HG03565 (cell line): ENCODE measurements around the gene COL20A1.

Source experiments
- ATAC-seq: cut with Tn5 transposase; IDR thresholded peaks from one replicate; pipeline ENCODE4 v1.9.1; 2021; ENCODE audit warnings: mild to moderate bottlenecking, moderate library complexity; ENCODE audit not compliant: unreplicated experiment

The COL20A1 gene

DNA sequence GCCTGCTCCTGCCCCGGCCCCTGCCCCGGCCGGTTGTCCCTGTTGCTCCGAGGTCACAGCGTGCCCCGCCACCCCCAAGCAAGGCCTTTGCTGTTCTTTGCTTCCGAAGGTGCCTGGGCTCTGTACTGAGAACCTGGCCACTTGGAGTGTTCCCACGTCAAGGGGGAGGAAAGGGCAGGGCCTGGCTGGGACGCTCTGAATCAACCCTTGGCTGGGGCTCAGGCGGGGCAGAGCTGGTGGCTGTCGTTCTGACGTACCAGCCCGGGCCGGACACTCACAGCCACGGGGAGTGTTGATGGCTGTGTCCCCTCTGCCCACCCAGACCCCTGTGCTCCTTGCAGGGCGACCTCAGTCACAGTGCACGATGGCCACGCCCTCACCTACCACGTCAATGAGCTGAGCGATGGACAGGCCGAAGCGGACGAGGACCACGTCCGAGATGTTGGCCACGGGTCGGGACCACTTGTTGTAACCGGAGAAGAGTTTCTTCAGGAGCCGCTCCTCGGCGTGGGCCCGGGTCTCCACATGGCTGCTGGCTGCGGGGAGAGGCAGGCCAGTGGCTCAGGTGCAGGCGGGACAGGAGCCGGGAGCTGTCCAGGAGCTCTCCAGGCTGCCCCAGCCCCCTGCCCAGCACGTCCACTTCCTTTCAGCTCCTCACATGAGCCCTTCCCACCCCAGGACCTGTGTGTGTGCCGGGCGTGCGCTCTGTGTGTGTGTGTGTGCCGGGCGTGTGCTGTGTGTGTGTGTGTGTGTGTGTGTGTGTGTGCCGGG is 66.4 kb downstream of the COL20A1 start:
- no peak for ATAC-seq

DNA sequence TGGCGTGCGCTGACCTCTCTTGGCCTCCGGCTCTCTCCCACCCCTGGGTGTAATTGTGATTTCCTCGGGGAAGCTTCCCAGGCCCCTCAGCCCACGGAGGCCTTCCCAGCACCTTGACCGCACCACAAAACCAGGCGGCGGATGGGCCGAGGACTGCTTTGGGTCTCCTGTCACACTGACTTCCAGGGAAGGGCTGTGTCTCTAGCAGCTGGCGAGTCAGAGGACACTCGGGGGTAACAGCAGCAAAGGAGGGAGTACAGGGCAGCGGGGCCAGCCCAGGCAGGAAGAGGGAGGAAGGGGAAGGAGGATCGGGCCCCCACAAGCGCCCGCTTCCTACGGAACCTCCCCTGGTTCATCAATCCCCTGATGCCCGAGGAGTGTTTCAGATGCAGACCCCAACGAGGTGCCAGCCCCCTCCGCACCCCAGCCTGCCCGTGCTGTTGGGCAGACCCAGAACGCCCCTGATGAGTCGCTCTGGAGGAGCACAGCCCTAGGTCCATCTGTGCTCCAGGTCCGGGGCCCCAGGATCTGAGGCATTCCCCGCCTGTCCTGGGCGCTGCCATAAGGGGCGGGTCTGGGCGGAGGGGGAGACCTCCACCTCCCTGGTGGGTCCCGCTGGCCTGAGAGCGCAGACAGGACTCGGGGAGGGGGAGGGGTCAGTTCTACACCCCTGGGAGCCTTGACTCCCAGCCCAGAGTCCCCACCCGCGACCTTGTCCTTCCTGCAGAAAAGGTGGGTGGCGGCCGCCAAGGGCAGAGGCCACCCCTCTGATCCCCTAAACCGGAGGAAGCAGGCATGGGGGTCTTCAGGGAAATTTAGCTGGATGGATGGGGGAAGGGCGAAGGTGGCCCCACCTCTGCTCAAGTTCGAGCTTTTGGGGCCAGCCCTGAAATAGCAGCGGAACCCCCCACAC is 67.2 kb downstream of the COL20A1 start:
- no peak for ATAC-seq

DNA sequence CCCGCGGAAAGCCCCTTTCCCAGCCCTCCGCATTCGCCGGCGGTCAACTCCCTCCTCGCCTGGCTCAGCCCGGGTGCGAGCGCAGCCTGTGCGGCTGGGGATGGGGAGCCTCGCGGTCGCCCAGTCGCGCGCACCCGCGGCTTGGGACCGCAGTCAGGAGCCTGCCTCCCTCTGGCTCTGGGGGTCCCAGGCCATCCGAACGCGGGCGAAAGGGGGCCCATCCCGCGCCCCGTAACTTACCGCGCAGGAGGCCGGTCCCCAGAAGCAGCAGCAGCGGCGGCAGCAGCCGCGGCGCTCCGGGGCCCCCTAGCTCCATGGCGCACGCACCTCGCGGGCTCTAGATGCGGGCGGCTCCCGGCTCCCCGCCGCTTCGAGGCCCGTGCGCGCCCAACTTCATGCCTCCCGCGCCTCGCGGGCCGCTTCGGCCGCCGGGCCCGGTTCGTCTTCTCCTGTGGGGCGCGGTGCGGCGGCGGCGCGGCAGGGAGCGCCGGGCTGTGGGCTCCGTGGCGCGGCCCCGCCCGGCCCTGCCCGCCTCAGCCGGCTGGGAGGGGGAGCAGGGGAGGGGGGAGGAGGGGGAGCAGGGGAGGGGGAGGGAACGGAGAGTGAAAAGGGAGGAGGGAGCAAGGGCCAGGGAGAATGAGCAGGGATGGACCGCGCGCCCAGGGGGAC is 68.0 kb downstream of the COL20A1 start, which contains the start of gene CHRNA4:
TSS of gene CHRNA4 (minus strand) at position 500 of the 669 bp plus-strand sequence. CDS start at position 316, 184 bp downstream.
- no peak for ATAC-seq

DNA sequence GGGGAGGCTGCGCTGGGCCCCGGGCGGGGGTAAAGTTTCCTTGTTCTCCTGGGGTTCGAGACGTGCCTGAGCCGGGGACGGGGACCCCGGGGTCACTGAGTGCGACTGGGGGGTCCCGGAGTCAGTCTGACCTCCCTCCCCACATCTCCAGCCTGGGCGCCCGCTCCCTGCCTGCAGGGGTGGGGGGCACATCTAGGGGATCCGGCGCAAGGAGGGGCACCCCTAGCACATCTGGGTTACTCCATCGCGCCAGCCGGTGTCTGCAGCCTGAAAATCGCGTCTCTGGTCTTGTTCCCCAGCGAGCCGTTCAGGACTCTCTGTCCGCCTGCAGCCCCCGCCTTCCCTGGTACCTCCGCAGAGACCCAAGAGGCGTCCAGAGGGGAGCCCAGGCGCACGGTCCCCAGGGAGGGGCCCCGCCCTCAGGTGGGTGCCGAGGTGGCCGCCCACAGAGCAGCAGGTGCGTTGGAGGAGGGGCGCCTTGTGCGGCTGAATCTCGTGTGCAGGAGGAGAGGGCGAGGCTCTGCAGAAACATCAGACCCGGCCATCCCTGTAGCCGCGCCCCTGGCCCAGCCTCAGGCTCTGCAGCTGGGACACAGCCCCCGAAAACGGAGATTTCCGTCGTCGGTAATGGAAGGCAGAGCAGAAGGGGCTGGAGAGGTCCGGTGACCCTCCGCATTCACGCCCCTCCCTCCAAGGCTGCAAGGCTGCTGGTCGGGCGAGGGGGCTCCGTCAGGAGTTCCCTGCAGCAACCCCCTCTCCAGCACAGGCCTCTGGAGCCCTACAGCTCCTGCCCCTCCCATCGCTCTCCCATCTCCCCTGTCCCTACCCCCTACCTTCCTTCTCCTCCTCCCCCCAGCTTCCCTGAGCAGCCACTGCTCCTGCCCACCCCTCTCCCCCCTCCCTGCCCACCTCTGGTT is 68.8 kb downstream of the COL20A1 start:
- ATAC-seq = no peak

DNA sequence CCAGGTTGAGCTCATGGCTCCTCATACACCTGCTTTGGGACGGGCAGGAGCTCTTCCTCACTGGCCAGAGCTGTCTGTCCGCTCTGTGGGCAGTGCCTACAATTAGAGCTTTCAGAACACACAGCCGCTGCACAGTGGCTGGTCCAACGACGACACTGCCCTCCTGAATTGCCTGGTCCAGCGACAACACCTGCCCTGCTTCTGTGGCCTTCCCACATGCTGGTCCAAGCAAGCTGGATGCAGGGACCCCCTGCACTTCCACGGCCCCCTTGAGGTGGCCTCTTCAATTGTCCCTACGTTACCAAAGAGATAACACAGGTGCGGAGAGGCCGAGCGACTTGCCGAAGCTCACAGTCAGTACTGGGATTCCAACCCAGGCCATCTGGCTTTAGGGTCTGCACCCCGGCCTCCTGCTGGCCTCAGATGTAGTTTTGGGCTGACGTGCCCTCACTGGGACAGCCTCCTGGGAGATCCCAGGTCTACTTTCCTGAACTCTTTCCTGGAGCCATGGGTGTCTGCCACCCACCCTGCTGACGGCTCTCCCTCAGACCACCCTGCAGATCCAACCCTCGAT is 69.5 kb downstream of the COL20A1 start:
- ATAC-seq = no peak

DNA sequence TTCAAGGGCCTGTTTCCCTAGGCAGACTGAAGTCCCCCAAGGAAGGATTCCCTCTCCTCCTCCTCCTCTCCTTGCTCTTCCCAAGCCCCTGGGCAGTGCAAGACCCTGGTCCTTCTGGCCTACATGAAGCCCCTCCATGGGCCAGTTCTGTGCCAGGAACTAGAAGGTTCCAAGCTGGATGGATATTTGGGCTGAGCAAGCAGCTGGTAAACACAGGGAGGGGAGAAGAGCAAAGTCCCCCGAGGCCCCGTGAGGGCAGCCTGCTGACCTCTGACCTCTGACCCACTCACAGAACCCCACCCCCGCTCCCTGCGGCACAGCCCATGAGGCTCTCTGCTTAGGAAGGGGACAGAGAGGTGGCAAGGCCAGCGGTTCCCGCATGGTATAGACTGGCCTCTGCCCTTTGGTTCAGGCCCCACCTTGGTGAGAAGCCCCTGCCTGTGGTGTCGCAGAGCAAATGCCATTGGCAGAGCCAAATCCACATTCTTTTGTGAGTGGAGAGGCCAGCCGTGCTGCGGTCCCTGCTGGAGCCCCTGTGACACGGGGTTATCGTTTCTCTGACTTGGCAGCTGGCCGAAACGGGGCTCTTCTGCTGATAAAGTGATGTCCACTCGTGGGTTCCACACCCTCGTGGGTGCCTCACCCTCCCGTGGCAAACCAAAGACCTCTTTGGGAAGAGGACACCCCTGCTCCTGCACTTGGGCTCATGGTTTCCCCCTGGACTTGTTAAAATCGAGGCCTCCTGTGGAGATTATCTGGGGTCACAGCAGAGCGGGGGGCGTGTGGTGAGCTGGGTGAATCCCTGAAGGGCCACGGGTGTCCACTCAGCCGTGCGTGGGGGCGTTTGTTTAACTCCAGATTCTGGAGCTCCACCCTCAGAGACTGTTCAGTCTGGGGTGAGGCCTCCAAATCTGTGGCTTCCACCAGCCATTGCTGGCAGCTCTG is 70.3 kb downstream of the COL20A1 start:
- ATAC-seq = no peak

DNA sequence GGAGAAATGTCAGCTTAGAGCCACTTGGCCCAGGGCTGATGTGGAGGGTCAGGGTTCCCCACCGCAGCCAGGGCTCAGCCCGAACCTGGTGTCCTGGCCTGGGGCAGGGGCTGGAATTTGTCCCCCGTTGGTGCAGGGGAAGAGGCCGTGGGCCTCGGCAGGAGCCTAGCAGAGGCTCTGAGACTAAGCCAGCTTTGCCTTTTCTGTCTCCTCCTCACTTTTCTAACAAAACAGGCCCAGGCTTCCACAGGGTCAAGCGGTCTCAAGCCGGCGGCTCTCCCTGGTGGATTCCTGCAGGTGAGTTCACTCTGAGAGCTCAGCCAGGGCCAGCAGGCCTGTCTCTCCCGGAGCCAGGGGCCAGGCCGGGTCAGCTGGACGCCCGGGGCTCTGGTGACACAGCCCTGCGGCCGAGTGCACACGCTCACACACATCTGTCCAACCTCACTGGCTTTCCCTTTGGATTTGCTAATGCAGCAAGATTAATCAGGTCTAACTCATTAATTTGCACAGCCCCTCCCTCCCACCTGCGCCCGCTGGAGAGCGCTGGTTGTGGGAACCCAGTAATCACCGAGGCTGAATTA is 71.1 kb downstream of the COL20A1 start:
- no peak for ATAC-seq

DNA sequence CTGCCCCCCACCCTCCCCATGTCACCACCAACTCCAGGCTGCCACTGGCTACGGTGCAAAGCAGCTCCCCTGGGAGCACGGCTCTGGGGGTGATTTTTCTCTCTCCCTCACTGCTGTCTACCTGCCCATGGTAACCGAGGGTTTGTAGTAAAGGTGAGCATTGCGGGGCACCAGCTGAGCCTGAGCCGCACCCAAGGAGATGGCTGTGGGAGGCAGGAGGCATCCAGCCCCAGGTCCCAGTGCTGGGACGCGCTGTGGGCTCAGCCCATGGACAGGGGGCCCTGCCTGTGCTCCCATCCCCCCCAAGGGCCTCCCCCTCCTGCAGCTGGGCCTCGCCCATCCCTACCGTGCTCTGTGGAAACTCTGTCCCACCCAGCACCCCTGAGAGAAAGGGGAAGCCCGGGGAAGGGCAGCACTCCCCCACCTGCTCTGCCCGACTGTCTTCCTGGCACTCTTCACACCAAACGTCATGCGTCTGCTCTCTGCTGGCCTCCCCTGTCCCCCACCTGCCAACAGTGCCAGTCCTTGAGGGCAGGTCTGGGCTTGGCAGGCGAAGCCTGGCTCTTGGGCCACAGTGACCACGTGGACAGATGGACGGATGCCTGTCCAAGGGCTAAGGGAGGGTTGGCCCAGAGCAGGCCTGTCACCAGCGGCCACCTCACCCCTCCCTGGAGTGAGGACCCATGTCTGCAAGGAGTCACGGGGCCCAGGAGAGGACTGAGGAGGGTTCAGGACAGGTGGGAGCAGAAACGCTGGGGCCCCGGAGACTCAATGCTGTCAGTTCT is 72.0 kb downstream of the COL20A1 start:
- no peak for ATAC-seq

DNA sequence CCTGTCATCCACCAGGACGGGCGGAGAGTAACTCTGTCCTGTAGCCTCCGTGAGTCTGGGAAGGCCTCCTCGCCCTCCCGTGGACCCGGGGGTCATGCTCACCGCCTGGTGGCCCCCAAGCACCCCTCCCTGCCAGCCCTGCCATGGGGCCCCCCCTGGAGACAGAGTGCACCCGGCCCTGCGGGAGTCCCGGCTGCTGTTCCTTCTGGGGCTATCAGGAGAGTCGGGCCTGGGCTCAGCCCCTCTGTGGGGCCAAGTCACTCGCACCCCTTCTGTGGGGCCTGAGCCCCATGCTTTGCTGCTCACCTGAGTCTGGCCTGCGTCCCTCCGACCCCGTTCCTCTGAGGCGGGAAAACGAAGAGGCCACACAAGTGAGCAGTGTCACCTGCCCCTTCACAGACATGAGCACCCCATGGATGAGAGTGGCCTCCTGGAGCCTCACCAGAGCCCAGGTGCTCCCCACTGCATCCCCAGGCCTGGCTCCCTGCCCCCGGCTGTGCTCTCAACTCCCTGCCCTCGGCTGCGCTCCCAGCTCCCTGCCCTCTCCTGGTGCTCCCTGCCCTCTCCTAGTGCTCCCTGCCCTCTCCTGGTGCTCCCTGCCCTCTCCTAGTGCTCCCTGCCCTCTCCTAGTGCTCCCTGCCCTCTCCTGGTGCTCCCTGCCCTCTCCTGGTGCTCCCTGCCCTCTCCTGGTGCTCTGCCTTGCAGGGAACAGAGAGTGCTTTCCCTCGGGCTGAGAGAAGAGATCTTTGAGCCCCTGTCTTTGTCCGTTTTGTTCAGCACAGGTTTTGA is 72.8 kb downstream of the COL20A1 start:
- no peak for ATAC-seq

DNA sequence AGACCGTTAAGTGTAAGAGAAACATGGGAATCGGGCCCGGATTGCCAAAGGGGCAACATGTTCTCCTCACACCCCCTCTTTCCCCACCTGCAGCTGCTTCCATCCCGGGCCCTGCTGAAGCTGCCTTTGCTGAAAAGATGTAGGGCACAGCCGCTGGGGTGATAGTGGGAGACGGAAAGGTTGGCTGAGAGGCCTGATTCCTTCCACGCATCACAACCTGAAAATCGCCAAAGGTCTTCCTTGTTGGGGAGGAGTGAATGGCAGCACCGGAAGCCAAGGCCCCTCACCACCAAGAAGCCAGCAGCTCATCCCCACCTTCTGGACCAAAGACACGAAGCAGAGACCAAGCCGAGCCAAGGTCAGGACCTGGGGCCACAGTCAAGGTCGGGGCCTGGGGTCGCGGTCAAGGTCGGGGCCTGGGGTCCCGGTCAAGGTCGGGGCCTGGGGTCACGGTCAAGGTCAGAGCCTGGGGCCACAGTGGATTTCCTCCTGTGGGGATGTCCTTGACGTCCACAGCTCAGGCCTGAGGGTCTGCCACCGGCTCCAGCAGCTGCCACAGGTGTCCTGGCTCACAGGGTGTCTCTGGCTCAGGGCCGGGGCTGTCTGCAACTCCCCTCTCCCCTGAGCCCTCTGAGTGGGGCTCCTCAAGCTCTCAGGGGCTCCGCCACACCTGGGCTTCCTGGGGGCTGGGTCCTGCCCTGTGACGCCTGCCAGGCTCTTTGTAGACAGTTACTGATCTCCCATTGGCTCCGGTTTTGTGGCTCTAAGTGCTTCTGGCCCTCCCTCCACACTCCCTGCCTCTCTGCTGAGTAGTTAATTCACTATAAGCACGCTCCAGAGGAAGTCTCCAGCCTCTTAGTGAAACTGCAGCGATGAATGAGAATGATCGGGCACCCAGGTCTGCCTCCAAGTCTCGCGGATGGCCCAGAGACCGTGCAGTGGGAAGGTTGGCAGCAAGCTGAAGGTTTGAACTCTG is 73.7 kb downstream of the COL20A1 start:
- no peak for ATAC-seq

DNA sequence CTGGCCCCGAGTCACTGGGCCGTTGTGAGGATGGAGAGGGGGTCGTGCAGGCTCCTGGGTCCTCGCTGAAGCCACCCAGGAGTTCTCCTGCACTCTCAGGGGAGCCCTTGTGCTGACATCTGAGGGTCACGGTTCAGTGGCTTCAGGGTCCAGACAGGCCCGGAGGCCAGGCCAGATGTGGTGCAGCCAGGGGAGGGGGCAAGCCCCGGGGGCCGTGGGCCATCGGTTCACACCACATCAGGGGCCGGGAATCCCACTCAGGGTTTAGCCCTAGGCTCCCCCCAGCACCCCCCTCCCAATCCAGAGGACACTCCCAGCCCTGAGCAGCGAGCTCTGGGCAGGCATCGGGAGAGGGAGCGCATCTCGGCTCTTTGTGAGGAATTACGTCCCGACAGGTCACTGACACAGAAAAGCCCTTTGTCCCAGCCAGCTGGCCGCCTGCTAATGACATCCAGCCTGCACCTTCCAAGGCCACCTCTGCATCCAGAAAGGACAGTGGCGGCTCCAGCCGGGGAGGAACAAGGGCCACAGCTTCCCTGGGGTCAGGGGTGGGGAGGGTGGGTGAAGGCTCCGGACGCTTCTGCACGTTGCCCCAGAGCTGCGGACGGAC is 74.6 kb downstream of the COL20A1 start:
- no peak for ATAC-seq

DNA sequence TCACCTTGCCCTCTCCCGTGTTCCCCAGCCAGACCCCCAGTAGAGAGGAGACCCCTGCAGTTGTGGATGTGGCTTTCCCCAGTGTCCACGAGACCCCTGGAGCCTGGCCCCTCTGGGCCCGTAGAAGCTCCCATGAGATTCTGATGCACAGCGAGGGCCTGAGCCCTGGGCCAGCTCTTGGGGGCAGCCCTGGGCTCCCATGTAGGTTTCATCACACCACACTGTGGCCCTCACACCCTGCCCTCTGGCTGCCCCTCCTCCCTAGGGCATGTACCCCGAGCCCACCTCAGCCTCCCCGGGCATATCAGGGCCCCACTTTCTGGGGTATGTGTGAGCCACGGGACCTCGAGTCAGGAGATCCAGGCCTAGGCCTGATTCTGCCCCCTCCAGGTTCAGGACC is 75.2 kb downstream of the COL20A1 start:
- no peak for ATAC-seq

DNA sequence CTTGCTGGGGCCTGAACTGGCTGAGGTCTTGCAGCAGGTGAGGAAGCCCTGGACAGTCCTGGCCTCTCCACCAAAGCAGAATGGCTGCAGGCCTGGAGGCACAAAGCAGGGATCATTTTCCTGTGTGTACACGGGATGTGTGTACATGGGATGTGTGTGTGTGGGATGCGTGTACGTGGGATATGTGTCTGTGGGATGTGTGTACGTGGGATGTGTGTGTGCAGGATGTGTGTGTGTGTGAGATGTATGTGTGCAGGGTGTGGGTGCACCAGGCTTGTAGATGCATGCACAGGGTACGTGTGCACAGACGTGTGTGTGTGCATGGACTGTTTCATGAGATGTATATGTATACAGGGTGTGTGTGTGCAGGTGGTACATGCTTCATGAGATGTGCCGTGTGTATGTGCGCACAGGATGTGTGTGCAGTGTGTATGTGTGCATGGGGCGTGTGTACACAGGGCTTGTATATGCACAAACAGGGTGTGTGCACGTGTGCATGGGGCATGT is 76.1 kb downstream of the COL20A1 start:
- no peak for ATAC-seq

DNA sequence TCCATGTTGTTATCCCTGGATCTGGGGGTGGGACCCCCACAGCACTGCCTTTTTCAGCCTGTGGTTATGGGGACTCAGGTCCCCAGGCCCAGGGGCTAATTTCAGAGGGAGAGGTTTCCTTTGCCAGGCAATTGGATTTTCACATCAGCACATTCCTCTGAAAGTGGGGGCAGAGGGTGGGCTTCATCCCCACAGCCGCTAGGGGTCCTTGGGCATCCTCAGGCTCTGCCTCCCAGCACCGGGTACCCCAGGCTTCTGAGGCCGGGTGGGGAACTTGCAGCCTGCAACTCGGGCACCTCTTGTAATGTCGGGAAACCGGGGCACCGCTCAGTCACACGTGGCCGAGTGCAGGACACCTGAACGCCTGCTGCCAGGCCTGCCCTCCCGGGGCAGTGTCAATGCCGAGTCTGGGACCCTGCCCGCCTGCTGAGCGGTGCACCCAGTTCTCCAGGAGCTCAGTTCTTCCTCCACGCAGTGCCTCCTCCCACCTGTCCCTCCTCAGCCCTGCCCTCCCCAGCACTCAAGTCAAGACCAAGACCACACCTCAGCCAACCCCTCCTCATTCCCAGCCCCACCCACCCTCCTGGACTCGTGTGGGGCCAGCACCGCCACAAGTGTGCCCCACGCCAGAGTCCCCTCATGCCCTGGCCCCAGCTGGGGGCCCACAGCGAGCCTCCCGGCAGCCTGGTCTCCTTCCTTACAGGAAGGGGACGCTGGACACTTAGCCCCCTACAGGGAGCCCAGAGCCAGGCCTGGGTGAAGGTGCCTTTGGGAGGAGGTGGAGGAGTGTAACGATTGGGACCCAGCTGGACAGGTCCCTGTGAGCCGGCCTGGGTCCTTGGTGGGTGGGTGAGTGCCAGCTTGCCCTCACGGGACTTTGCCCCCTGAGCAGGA is 77.0 kb downstream of the COL20A1 start:
- no peak for ATAC-seq
